ENCODE data around the gene ABLIM3. TPM values are rescaled to one million over a fixed set of nuclear protein-coding genes. Genes with fewer than 3 reads are reported as not detected.
A peak's percentile ranks its signal among the peaks of the same experiment; 100 is the strongest.

ABLIM3 gene
- total and polyA plus RNA-seq, 2 of the 13 experiments (the other 11 are each of a cell fraction or from before 2014, with no cell fraction given): 0.53 to 6.3 TPM

- TF ChIP-seq SNAPC4 (CRISPR knock-in tag; IDR thresholded peaks at IDR 0.05) (0 out of 2 replicates have a peak, but pooled peaks have one; percentile 60), ZNF292 (CRISPR knock-in tag; IDR thresholded peaks at IDR 0.05; ENCODE audit: borderline replicate concordance, low read depth) (no peak), SOX5 (CRISPR knock-in tag; IDR thresholded peaks at IDR 0.05; ENCODE audit: borderline replicate concordance) (peak; percentile 86), ARNT2 (CRISPR knock-in tag; IDR thresholded peaks at IDR 0.05; ENCODE audit: low read depth) (0 out of 2 replicates have a peak, but pooled peaks have one; percentile 56), CREM (IDR thresholded peaks at IDR 0.05) (peak; percentile 43; the same call in 1 of the 2 replicates), CREM (CRISPR knock-in tag; IDR thresholded peaks at IDR 0.05) (no peak), ZNF350 (CRISPR knock-in tag; IDR thresholded peaks at IDR 0.05; ENCODE audit: borderline replicate concordance, low read depth) (peak; percentile 51; the same call in 1 of the 2 replicates), TCF7L2 (IDR thresholded peaks at IDR 0.05; ENCODE audit: low read depth, low read length) (no peak), PREB (CRISPR knock-in tag; IDR thresholded peaks at IDR 0.05) (no peak), ZNF644 (CRISPR knock-in tag; IDR thresholded peaks at IDR 0.05; ENCODE audit: low read depth) (peak; percentile 49; the same call in 1 of the 2 replicates), ZNF18 (CRISPR knock-in tag; IDR thresholded peaks at IDR 0.05; ENCODE audit: insufficient replicate concordance) (no peak), ZNF256 (CRISPR knock-in tag; conservative IDR thresholded peaks at IDR 0.05) (no peak), HNF4A (CRISPR knock-in tag; IDR thresholded peaks at IDR 0.05) (peak; percentile 93), ZBTB7B (CRISPR knock-in tag; IDR thresholded peaks at IDR 0.05) (peak; percentile 68; the same call in 1 of the 2 replicates), ZNF337 (CRISPR knock-in tag; IDR thresholded peaks at IDR 0.05; ENCODE audit: borderline replicate concordance, low read depth) (0 out of 2 replicates have a peak, but pooled peaks have one; percentile 5), ZNF792 (CRISPR knock-in tag; IDR thresholded peaks at IDR 0.05) (no peak), PAWR (CRISPR knock-in tag; IDR thresholded peaks at IDR 0.05; ENCODE audit: borderline replicate concordance) (no peak), ZNF296 (CRISPR knock-in tag; conservative IDR thresholded peaks at IDR 0.05) (peak; percentile 34; the same call in 1 of the 2 replicates), ZNF451 (CRISPR knock-in tag; IDR thresholded peaks at IDR 0.05) (0 out of 2 replicates have a peak, but pooled peaks have one; percentile 40), POLR2AphosphoS2 (IDR thresholded peaks at IDR 0.05; ENCODE audit: low read depth, low read length) (no peak), EP300 (IDR thresholded peaks at IDR 0.05; ENCODE audit: low read depth in 2 of 2, low read length in 2 of 2) (peak in 1 of 2 experiments; percentile 63; a peak in 1 of 4 replicates), EP300 (CRISPR knock-in tag; IDR thresholded peaks at IDR 0.05; ENCODE audit: borderline replicate concordance) (peak; percentile 71; the same call in 1 of the 2 replicates), NFE2L2 (IDR thresholded peaks at IDR 0.05; ENCODE audit: low read length) (no peak)
Measured at GRCh38 chr5:149172709-149173505, 31.6 kb downstream of the ABLIM3 start (continued).
